ENCODE results near the gene PADI1.

The PADI1 gene

DNA sequence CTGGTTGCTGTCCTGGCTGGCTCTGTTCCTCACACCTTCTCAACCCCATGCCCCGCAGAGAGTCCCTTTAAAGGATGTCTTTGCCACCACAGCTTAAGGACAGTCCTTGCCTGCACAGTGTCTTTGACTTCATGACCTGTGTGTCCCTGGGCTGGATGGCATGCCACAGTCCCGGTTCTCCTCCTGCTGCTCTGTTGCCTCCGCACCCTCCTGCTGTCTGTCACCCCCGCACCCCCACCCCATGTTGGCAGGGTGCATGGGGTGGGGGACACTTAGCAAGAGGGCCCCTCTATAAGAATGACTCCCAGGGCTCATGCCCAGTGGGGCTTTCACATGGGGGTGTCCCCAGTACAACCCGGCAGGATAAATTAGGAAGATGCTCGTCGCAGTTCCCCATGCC, 41.6 kb upstream of the PADI1 start:
- Histone ChIP-seq H3K27ac (replicated peaks) (no peak overlapping the region), H3K4me3 (replicated peaks; ENCODE audit: insufficient read depth, low read length) (no peak overlapping the region), H3K27me3 (ENCODE audit: insufficient read depth, poor library complexity, severe bottlenecking) (no peaks in the 10 kb centered on the region)
- DNase-seq (ENCODE audit: low read depth in 1 of 2, low spot score in 1 of 2): no peak
- TF ChIP-seq, protein P1, sequence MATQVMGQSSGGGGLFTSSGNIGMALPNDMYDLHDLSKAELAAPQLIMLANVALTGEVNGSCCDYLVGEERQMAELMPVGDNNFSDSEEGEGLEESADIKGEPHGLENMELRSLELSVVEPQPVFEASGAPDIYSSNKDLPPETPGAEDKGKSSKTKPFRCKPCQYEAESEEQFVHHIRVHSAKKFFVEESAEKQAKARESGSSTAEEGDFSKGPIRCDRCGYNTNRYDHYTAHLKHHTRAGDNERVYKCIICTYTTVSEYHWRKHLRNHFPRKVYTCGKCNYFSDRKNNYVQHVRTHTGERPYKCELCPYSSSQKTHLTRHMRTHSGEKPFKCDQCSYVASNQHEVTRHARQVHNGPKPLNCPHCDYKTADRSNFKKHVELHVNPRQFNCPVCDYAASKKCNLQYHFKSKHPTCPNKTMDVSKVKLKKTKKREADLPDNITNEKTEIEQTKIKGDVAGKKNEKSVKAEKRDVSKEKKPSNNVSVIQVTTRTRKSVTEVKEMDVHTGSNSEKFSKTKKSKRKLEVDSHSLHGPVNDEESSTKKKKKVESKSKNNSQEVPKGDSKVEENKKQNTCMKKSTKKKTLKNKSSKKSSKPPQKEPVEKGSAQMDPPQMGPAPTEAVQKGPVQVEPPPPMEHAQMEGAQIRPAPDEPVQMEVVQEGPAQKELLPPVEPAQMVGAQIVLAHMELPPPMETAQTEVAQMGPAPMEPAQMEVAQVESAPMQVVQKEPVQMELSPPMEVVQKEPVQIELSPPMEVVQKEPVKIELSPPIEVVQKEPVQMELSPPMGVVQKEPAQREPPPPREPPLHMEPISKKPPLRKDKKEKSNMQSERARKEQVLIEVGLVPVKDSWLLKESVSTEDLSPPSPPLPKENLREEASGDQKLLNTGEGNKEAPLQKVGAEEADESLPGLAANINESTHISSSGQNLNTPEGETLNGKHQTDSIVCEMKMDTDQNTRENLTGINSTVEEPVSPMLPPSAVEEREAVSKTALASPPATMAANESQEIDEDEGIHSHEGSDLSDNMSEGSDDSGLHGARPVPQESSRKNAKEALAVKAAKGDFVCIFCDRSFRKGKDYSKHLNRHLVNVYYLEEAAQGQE (IDR thresholded peaks at IDR 0.05; ENCODE audit: insufficient replicate concordance, low read depth): no peak
- no peak for TF ChIP-seq POLR2AphosphoS5 (IDR thresholded peaks at IDR 0.05; ENCODE audit: low read depth)
- no peak for TF ChIP-seq GABPA (IDR thresholded peaks at IDR 0.05; ENCODE audit: low read depth)
- TF ChIP-seq CTCF (IDR thresholded peaks at IDR 0.05; ENCODE audit: insufficient read depth, low read length): no peak
- TF ChIP-seq SPI1 (IDR thresholded peaks at IDR 0.05; ENCODE audit: borderline replicate concordance, low read depth): no peak

- no peak for TF ChIP-seq GABPA (IDR thresholded peaks at IDR 0.05; ENCODE audit: low read depth)
- no peak for TF ChIP-seq SPI1 (IDR thresholded peaks at IDR 0.05; ENCODE audit: borderline replicate concordance, low read depth)
- TF ChIP-seq CTCF (IDR thresholded peaks at IDR 0.05; ENCODE audit: insufficient read depth, low read length): no peak
- TF ChIP-seq, protein P1 (IDR thresholded peaks at IDR 0.05; ENCODE audit: insufficient replicate concordance, low read depth): no peak
- DNase-seq (ENCODE audit: low read depth in 1 of 2, low spot score in 1 of 2): no peak
- Histone ChIP-seq H3K27me3 (ENCODE audit: insufficient read depth, poor library complexity, severe bottlenecking) (no peaks in the 10 kb centered on the region), H3K27ac (replicated peaks) (no peak overlapping the region), H3K4me3 (replicated peaks; ENCODE audit: insufficient read depth, low read length) (no peak overlapping the region)
These were observed 40.9 kb upstream of the PADI1 start for GRCh38 chr1:17163789-17164666.

DNA sequence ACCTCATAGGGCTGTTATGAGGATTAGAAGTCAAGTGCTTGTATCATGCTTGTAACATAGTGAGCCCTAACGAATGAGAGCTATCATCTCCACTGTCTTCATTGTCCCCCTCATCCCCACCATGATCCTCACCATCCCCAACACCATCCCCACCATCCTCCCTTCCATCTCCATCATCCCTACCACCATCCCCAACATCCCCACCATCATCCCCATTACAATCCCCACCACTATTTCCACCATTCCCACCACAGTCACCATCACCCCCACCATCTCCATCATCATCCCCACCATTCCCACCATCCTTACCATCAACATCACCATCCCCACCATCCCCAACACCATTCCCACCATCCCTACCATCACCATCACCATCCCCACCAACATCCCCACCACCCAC, 39.1 kb upstream of the PADI1 start:
- Histone ChIP-seq H3K4me3 (replicated peaks; ENCODE audit: insufficient read depth, low read length) (no peak overlapping the region), H3K27ac (replicated peaks) (no peak overlapping the region), H3K27me3 (ENCODE audit: insufficient read depth, poor library complexity, severe bottlenecking) (no peaks in the 10 kb centered on the region)
- DNase-seq (ENCODE audit: low read depth in 1 of 2, low spot score in 1 of 2): no peak
- TF ChIP-seq CTCF (IDR thresholded peaks at IDR 0.05; ENCODE audit: insufficient read depth, low read length): no peak
- no peak for TF ChIP-seq SPI1 (IDR thresholded peaks at IDR 0.05; ENCODE audit: borderline replicate concordance, low read depth)

Data from HL-60 (cell line).